OCI-LY7 (cell line): ENCODE measurements around the gene FRMPD1. TPM values are rescaled to one million over a fixed set of nuclear protein-coding genes. Genes with fewer than 3 reads are reported as not detected.
"Not testable (repeated sequence)": the region's sequence is repeated elsewhere in the genome, so short reads cannot be mapped to it uniquely, and the experiment has no call there.

Source experiments
- BruUV-seq: library from RNA; stranded (reverse); fragments of 400-500 nt; replicated peaks from 2 replicates; lab custom pipeline; 2021; lab: Mats Ljungman, UMichigan
- CTCF ChIA-PET: fragments of 300-600 bp; sonication (Branson Sonifier 250); formaldehyde crosslinking; loops from one replicate; lab custom pipeline; 2022; ENCODE audit warnings: antibody characterized with exemption; ENCODE audit not compliant: unreplicated experiment; lab: Charles Lee
- POLR2A ChIA-PET: fragments of 300-600 bp; sonication (Branson Sonifier 250); formaldehyde crosslinking; loops from one replicate; lab custom pipeline; 2022; ENCODE audit warnings: antibody characterized with exemption; lab: Charles Lee
- DNase-seq: peaks from one replicate; pipeline ENCODE4 v3.0.0-alpha.2; 2015; ENCODE audit warnings: low spot score
- H2AFZ ChIP-seq: fragments of 200-600 bp; sonication (generic), shearing (Covaris generic); 2 replicates; pipeline ENCODE4 v1.6.1; 2014; ENCODE audit warnings: mild to moderate bottlenecking, antibody characterized with exemption, low read length, moderate library complexity
- H3K27ac ChIP-seq: fragments of 200-600 bp; sonication (generic); 2 replicates; pipeline ENCODE4 v1.5.1; 2014; ENCODE audit warnings: mixed run types, low read depth, mild to moderate bottlenecking, moderate library complexity, low read length, inconsistent platforms; ENCODE audit not compliant: poor library complexity, severe bottlenecking
- H3K36me3 ChIP-seq: fragments of 200-600 bp; sonication (generic); 2 replicates; pipeline ENCODE4 v1.6.1; 2014; ENCODE audit warnings: mild to moderate bottlenecking, antibody characterized with exemption, low read length, moderate library complexity, mixed read lengths; ENCODE audit not compliant: insufficient read depth
- H3K4me1 ChIP-seq: fragments of 200-600 bp; sonication (generic); 2 replicates; pipeline ENCODE4 v1.5.1; 2014; ENCODE audit warnings: mild to moderate bottlenecking, low read length; ENCODE audit not compliant: insufficient read depth, poor library complexity, severe bottlenecking
- H3K4me2 ChIP-seq: fragments of 200-600 bp; sonication (generic); 2 replicates; pipeline ENCODE4 v1.6.1; 2014; ENCODE audit warnings: mild to moderate bottlenecking, low read length
- H3K4me3 ChIP-seq: fragments of 200-600 bp; sonication (generic); 2 replicates; pipeline ENCODE4 v1.5.1; 2014; ENCODE audit warnings: mild to moderate bottlenecking, low read depth, low read length; ENCODE audit not compliant: poor library complexity, severe bottlenecking
- H3K79me2 ChIP-seq: fragments of 200-600 bp; sonication (generic); 2 replicates; pipeline ENCODE4 v1.6.1; 2016; ENCODE audit warnings: low read depth, mild to moderate bottlenecking, low read length, moderate library complexity, mixed read lengths; ENCODE audit not compliant: insufficient read depth
- H3K9me2 ChIP-seq: fragments of 200-600 bp; sonication (generic); 2 replicates; pipeline ENCODE4 v1.6.1; 2016; ENCODE audit warnings: mild to moderate bottlenecking, low read length, mixed read lengths; ENCODE audit not compliant: insufficient read depth
- H3K9me3 ChIP-seq: fragments of 200-600 bp; sonication (generic); 2 replicates; pipeline ENCODE4 v1.6.1; 2014; ENCODE audit warnings: mild to moderate bottlenecking, mixed run types, low read length, mixed read lengths
- H4K20me1 ChIP-seq: fragments of 200-600 bp; sonication (generic); 2 replicates; pipeline ENCODE4 v1.6.1; 2014; ENCODE audit warnings: mild to moderate bottlenecking, antibody characterized with exemption, low read length, moderate library complexity, mixed read lengths; ENCODE audit not compliant: insufficient read depth
- CTCF ChIP-seq: fragments of 200-600 bp; sonication (generic); conservative IDR thresholded peaks from 2 replicates; pipeline ENCODE4 v1.5.1; 2014; ENCODE audit warnings: mild to moderate bottlenecking, antibody characterized with exemption, low read length, moderate library complexity, mixed read lengths
- EZH2phosphoT487 ChIP-seq: fragments of 200-600 bp; sonication (generic); IDR thresholded peaks from 2 replicates; pipeline ENCODE4 v1.6.1; 2018; ENCODE audit warnings: low read depth, borderline replicate concordance, mild to moderate bottlenecking, mixed run types, antibody characterized with exemption, low read length, moderate library complexity, mixed read lengths
- intact Hi-C: fragments of 100-400 bp; cut with micrococcal nuclease; formaldehyde crosslinking; loops from one replicate; pipeline ENCODE4 v1.10.0; 2022; ENCODE audit not compliant: unreplicated experiment
- total RNA-seq, 2 experiments: library from RNA; depleted of rRNA in 1 of 2; stranded (reverse); fragments of >200 nt in 1 of 2; shearing (Covaris generic) in 1 of 2; gene quantifications; 2 replicates each; pipeline ENCODE4 v1.2.3, GENCODE V29; 2014 to 2022

Gene FRMPD1
- total RNA-seq, 2 experiments from 2014 or later: not detected

GRCh38 chr9:37751186-37751585 lies 100.4 kb downstream of the FRMPD1 start:
- ChIA-PET POLR2A (interaction anchor here (0.6 to 1.1 kb wide), 4 partner anchors 17 to 327 kb away, joined by 3 to 10 read pairs (median 4); no protein-coding TSS in a partner anchor), CTCF (no interaction called here)
- no peaks in the 10 kb centered on the region for H3K9me3 ChIP-seq
- H3K27ac ChIP-seq: no peak overlapping the region
- H3K4me2 ChIP-seq: no peak overlapping the region
- no TSS peak for BruUV-seq
- DNase-seq: no peak
- no peak overlapping the region for H2AFZ ChIP-seq
- H3K4me1 ChIP-seq: no peaks in the 10 kb centered on the region
- TF ChIP-seq EZH2phosphoT487: no peak
- TF ChIP-seq CTCF: no peak
- H3K9me2 ChIP-seq: no peaks in the 10 kb centered on the region
- H3K79me2 ChIP-seq: no peaks in the 10 kb centered on the region
- H4K20me1 ChIP-seq: no peaks in the 10 kb centered on the region
- intact Hi-C loops: no loop called here
- no peaks in the 10 kb centered on the region for H3K36me3 ChIP-seq
- no peak overlapping the region for H3K4me3 ChIP-seq

- H3K79me2 ChIP-seq, H3K4me2 ChIP-seq, BruUV-seq, H3K27ac ChIP-seq, H3K9me2 ChIP-seq, H4K20me1 ChIP-seq, intact Hi-C loops, H2AFZ ChIP-seq, CTCF ChIA-PET, H3K4me1 ChIP-seq, DNase-seq, H3K36me3 ChIP-seq, H3K9me3 ChIP-seq, H3K4me3 ChIP-seq: not testable (repeated sequence)
- POLR2A ChIA-PET: interaction anchor here (1.1 kb wide), 1 partner anchor 16 kb away, joined by 10 read pairs; no protein-coding TSS in a partner anchor
These were observed 101.0 kb downstream of the FRMPD1 start for GRCh38 chr9:37751704-37752103.

- H3K79me2 ChIP-seq, H3K9me3 ChIP-seq, H3K4me1 ChIP-seq, H3K4me2 ChIP-seq, H3K4me3 ChIP-seq, H4K20me1 ChIP-seq, CTCF ChIA-PET, H3K36me3 ChIP-seq, intact Hi-C loops, H3K9me2 ChIP-seq, H2AFZ ChIP-seq, DNase-seq, H3K27ac ChIP-seq, BruUV-seq: not testable (repeated sequence)
- POLR2A ChIA-PET: interaction anchor here (0.6 to 1.3 kb wide), 3 partner anchors 11 to 465 kb away, joined by 3 to 11 read pairs (median 5); no protein-coding TSS in a partner anchor
These were observed 101.4 kb downstream of the FRMPD1 start for GRCh38 chr9:37752112-37752511.
